ENCODE measurements around the gene STRIP2.

- TF ChIP-seq CTCF (IDR thresholded peaks at IDR 0.05) (no peak), POLR2AphosphoS5 (IDR thresholded peaks at IDR 0.05; ENCODE audit: low read depth, low read length) (no peak), SIN3A (IDR thresholded peaks at IDR 0.05; ENCODE audit: borderline replicate concordance, insufficient read depth, low read depth, low read length) (no peak), TCF7L2 (IDR thresholded peaks at IDR 0.05; ENCODE audit: low read depth, low read length) (no peak)
- TF ChIP-seq, protein P1, sequence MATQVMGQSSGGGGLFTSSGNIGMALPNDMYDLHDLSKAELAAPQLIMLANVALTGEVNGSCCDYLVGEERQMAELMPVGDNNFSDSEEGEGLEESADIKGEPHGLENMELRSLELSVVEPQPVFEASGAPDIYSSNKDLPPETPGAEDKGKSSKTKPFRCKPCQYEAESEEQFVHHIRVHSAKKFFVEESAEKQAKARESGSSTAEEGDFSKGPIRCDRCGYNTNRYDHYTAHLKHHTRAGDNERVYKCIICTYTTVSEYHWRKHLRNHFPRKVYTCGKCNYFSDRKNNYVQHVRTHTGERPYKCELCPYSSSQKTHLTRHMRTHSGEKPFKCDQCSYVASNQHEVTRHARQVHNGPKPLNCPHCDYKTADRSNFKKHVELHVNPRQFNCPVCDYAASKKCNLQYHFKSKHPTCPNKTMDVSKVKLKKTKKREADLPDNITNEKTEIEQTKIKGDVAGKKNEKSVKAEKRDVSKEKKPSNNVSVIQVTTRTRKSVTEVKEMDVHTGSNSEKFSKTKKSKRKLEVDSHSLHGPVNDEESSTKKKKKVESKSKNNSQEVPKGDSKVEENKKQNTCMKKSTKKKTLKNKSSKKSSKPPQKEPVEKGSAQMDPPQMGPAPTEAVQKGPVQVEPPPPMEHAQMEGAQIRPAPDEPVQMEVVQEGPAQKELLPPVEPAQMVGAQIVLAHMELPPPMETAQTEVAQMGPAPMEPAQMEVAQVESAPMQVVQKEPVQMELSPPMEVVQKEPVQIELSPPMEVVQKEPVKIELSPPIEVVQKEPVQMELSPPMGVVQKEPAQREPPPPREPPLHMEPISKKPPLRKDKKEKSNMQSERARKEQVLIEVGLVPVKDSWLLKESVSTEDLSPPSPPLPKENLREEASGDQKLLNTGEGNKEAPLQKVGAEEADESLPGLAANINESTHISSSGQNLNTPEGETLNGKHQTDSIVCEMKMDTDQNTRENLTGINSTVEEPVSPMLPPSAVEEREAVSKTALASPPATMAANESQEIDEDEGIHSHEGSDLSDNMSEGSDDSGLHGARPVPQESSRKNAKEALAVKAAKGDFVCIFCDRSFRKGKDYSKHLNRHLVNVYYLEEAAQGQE (IDR thresholded peaks at IDR 0.05; ENCODE audit: insufficient read depth in 1 of 2, low read depth in 2 of 2, low read length in 1 of 2) = no peak
Observed at GRCh38 chr7:129468547-129468946, 34.3 kb downstream of the STRIP2 start.

All from Panc1 (cell line).